Astrocyte (in vitro differentiated cells and primary cell): ENCODE results near the gene SIRT2.

Experiments
- CTCF ChIP-seq: IDR thresholded peaks from 2 replicates; pipeline ENCODE4 v1.5.1; 2011; ENCODE audit warnings: low read depth, mild to moderate bottlenecking, inconsistent platforms, low read length, moderate library complexity; ENCODE audit not compliant: insufficient read depth
- EZH2 ChIP-seq: IDR thresholded peaks from 2 replicates; pipeline ENCODE4 v1.6.1; 2012; ENCODE audit warnings: mild to moderate bottlenecking, low read length, inconsistent platforms; ENCODE audit not compliant: insufficient read depth

- TF ChIP-seq CTCF (no peak), EZH2 (no peak)
Observed at GRCh38 chr19:38919837-38920601, 20.6 kb upstream of the SIRT2 start.
